GM15510 (cell line): ENCODE results near the gene WDR74.

ENCODE experiments used
- POLR2A ChIP-seq: IDR thresholded peaks from 3 replicates; pipeline ENCODE4 v1.6.1; 2011; ENCODE audit warnings: borderline replicate concordance; ENCODE audit not compliant: insufficient read length; ENCODE audit errors: extremely low read depth

Gene WDR74

DNA sequence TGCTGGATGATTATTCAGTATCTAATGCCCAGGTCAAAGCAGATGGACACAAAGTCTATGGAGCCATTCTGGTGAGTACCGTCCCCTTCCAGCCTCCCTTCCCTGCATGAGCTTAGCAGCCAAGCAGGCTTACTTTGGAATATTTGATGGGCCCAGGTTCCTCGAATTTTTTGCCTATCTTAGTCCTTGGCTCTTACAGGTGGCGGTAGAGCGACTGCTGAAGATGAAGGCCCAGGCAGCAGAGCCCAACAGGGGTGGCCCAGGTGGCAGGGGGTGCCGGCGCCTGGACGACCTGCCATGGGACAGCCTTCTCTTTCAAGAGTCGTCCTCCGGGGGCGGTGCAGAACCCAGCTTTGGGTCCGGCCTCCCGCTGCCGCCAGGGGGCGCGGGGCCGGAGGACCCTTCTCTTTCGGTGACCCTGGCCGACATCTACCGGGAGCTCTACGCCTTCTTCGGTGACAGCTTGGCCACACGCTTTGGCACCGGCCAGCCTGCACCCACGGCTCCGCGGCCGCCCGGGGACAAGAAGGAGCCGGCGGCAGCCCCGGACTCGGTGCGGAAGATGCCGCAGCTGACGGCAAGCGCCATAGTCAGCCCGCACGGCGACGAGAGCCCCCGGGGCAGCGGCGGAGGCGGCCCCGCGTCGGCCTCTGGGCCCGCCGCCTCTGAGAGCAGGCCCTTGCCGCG is 52.9 kb downstream of the WDR74 start:
- no peak for TF ChIP-seq POLR2A
